ENCODE results near the gene CTBS. TPM values are rescaled to one million over a fixed set of nuclear protein-coding genes. Genes with fewer than 3 reads are reported as not detected.
"Not testable (repeated sequence)": the region's sequence is repeated elsewhere in the genome, so short reads cannot be mapped to it uniquely, and the experiment has no call there.

Gene CTBS
- polyA plus RNA-seq, 1 donor from 2014 or later: 0.95 TPM

GRCh38 chr1:84510165-84510564, 64.1 kb downstream of the CTBS start:
- Histone ChIP-seq H3K79me2 (replicated peaks; ENCODE audit: insufficient read depth, low read length) (peaks cover 4% of the 10 kb centered on the region), H3K27ac (ENCODE audit: low read length) (no peak overlapping the region), H3K9me2 (ENCODE audit: insufficient read depth, low read length) (no peaks in the 10 kb centered on the region), H3K27me3 (ENCODE audit: insufficient read depth, low read depth, low read length) (no peaks in the 10 kb centered on the region), H4K20me1 (ENCODE audit: insufficient read depth) (no peaks in the 10 kb centered on the region), H3F3A (ENCODE audit: insufficient read depth, low read length, poor library complexity, severe bottlenecking) (no peaks in the 10 kb centered on the region), H3K4me3 (ENCODE audit: low read length) (no peak overlapping the region), H3K36me3 (ENCODE audit: insufficient read depth, low read length) (no peaks in the 10 kb centered on the region), H3K4me2 (ENCODE audit: low read length) (no peak overlapping the region), H3K9ac (ENCODE audit: low read length) (no peak overlapping the region), H2AFZ (ENCODE audit: low read depth, low read length) (no peak overlapping the region), H3K9me3 (ENCODE audit: low read length) (no peaks in the 10 kb centered on the region)
- TF ChIP-seq EP300 (conservative IDR thresholded peaks at IDR 0.05; ENCODE audit: poor library complexity, severe bottlenecking) (no peak), EZH2 (IDR thresholded peaks at IDR 0.05; ENCODE audit: borderline replicate concordance, insufficient read depth, low read length, poor library complexity, severe bottlenecking) (no peak)

GRCh38 chr1:84509029-84509428, 65.2 kb downstream of the CTBS start:
- Histone ChIP-seq H3K9me3 (ENCODE audit: low read length) (no peaks in the 10 kb centered on the region), H3K9me2 (ENCODE audit: insufficient read depth, low read length) (no peaks in the 10 kb centered on the region), H3F3A (ENCODE audit: insufficient read depth, low read length, poor library complexity, severe bottlenecking) (no peaks in the 10 kb centered on the region), H2AFZ (ENCODE audit: low read depth, low read length) (no peak overlapping the region), H3K79me2 (replicated peaks; ENCODE audit: insufficient read depth, low read length) (peaks cover 15% of the 10 kb centered on the region), H4K20me1 (ENCODE audit: insufficient read depth) (no peaks in the 10 kb centered on the region), H3K4me3 (ENCODE audit: low read length) (no peak overlapping the region), H3K9ac (ENCODE audit: low read length) (no peak overlapping the region), H3K36me3 (ENCODE audit: insufficient read depth, low read length) (no peaks in the 10 kb centered on the region), H3K27me3 (ENCODE audit: insufficient read depth, low read depth, low read length) (no peaks in the 10 kb centered on the region), H3K4me2 (ENCODE audit: low read length) (no peak overlapping the region), H3K27ac (ENCODE audit: low read length) (no peak overlapping the region)
- no peak for TF ChIP-seq SMC3 (conservative IDR thresholded peaks at IDR 0.05; ENCODE audit: poor library complexity)
- no peak for TF ChIP-seq EZH2 (IDR thresholded peaks at IDR 0.05; ENCODE audit: borderline replicate concordance, insufficient read depth, low read length, poor library complexity, severe bottlenecking)
- no peak for TF ChIP-seq RAD21 (conservative IDR thresholded peaks at IDR 0.05)
- no peak for TF ChIP-seq MXI1 (conservative IDR thresholded peaks at IDR 0.05; ENCODE audit: poor library complexity, severe bottlenecking)
- no peak for TF ChIP-seq TAF1 (IDR thresholded peaks at IDR 0.05; ENCODE audit: low read depth)
- TF ChIP-seq POLR2AphosphoS5 (IDR thresholded peaks at IDR 0.05): no peak
- TF ChIP-seq CTCF (IDR thresholded peaks at IDR 0.05; ENCODE audit: poor library complexity, severe bottlenecking): no peak
- no peak for TF ChIP-seq EP300 (conservative IDR thresholded peaks at IDR 0.05; ENCODE audit: poor library complexity, severe bottlenecking)
- TF ChIP-seq REST (IDR thresholded peaks at IDR 0.05; ENCODE audit: borderline replicate concordance): no peak

- peaks cover 19% of the 10 kb centered on the region for H3K79me2 ChIP-seq (replicated peaks; ENCODE audit: insufficient read depth, low read length)
- no peaks in the 10 kb centered on the region for H4K20me1 ChIP-seq (ENCODE audit: insufficient read depth)
- H3F3A ChIP-seq (ENCODE audit: insufficient read depth, low read length, poor library complexity, severe bottlenecking): no peaks in the 10 kb centered on the region
- no peak overlapping the region for H3K4me3 ChIP-seq (ENCODE audit: low read length)
- H3K4me2 ChIP-seq (ENCODE audit: low read length): no peak overlapping the region
- no peak overlapping the region for H3K27ac ChIP-seq (ENCODE audit: low read length)
- TF ChIP-seq SMC3 (conservative IDR thresholded peaks at IDR 0.05; ENCODE audit: poor library complexity) (no peak), POLR2AphosphoS5 (IDR thresholded peaks at IDR 0.05) (no peak)
- no peaks in the 10 kb centered on the region for H3K9me3 ChIP-seq (ENCODE audit: low read length)
- no peaks in the 10 kb centered on the region for H3K36me3 ChIP-seq (ENCODE audit: insufficient read depth, low read length)
- H3K27me3 ChIP-seq (ENCODE audit: insufficient read depth, low read depth, low read length): no peaks in the 10 kb centered on the region
- no peak overlapping the region for H3K9ac ChIP-seq (ENCODE audit: low read length)
- no peak overlapping the region for H2AFZ ChIP-seq (ENCODE audit: low read depth, low read length)
- no peaks in the 10 kb centered on the region for H3K9me2 ChIP-seq (ENCODE audit: insufficient read depth, low read length)
These were observed 65.7 kb downstream of the CTBS start for GRCh38 chr1:84508510-84508909.

GRCh38 chr1:84507887-84508286, 66.4 kb downstream of the CTBS start:
- H3K4me3 ChIP-seq (ENCODE audit: low read length); H4K20me1 ChIP-seq (ENCODE audit: insufficient read depth); H3F3A ChIP-seq (ENCODE audit: insufficient read depth, low read length, poor library complexity, severe bottlenecking); H3K27ac ChIP-seq (ENCODE audit: low read length); H3K9me3 ChIP-seq (ENCODE audit: low read length); H3K27me3 ChIP-seq (ENCODE audit: insufficient read depth, low read depth, low read length); H3K4me2 ChIP-seq (ENCODE audit: low read length); H3K9me2 ChIP-seq (ENCODE audit: insufficient read depth, low read length); H2AFZ ChIP-seq (ENCODE audit: low read depth, low read length); H3K36me3 ChIP-seq (ENCODE audit: insufficient read depth, low read length); H3K9ac ChIP-seq (ENCODE audit: low read length): not testable (repeated sequence)
- H3K79me2 ChIP-seq (replicated peaks; ENCODE audit: insufficient read depth, low read length): peaks cover 25% of the 10 kb centered on the region
